GM18498 (cell line): ENCODE results near the gene AKT1.
"Not testable (repeated sequence)": the region's sequence is repeated elsewhere in the genome, so short reads cannot be mapped to it uniquely, and the experiment has no call there.

Source experiments
- ATAC-seq: cut with Tn5 transposase; IDR thresholded peaks from one replicate; pipeline ENCODE4 v1.9.1; 2021; ENCODE audit warnings: mild to moderate bottlenecking, moderate library complexity; ENCODE audit not compliant: unreplicated experiment

Gene AKT1

GRCh38 chr14:104755621-104756020 lies 39.9 kb downstream of the AKT1 start:
- ATAC-seq, result no peak

GRCh38 chr14:104754213-104754851 lies 41.2 kb downstream of the AKT1 start:
- ATAC-seq, result no peak

DNA sequence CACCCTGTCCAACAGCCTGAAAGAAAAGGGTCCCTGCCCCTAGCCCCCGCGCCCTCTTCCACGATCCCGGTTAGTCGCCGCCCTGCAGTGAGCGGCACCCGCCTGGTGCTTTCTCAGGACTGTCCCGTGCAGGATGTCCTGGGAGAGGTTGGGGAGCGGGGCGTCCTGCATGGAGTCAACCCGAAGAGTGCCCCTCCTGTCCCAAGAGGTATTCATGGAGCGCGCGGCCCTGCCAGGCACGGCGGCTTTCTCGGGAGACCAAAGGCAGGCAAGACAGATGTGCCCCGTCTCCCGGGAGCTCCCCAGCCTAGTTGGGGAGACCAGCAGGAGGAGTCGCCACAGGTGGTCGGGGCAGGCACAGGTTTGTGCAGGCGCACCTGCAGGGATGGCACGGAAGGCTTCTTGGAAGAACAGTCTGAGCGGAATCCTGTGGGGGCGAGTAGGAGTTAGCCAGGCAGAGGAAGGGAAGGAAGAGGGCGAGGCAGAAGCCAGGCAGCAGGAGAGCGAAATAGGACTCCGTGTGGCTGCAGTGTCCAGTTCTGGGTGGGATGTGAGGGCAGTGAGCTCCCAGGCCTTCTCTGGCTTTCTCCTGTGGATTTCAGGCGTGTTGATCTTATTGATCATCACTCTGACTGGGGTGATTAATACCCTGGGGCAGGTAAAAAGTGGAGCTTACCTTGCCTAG lies 41.9 kb downstream of the AKT1 start:
- ATAC-seq, result no peak

- peak; percentile 87 for ATAC-seq
These were observed 42.6 kb downstream of the AKT1 start, which contains the start of gene SIVA1 for GRCh38 chr14:104752735-104753527. Gene SIVA1 (plus strand): TSS chr14:104753147. CDS start chr14:104753202, 55 bp downstream.

DNA sequence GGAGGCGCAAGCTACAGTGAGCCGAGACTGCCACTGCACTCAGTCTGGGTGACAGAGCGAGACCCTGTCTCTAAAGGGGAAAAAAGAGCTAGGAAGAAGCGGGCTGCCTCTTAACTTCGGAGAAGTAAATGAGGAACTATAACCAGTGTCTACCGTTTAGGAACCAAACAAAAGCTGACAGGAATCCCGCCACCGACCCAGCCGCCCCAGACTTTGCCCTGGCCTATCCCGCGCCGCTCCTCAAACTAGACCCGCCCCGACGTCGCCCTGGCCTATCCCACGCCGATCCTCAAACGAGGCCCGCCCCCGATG lies 43.2 kb downstream of the AKT1 start:
- ATAC-seq, result peak; percentile 1

DNA sequence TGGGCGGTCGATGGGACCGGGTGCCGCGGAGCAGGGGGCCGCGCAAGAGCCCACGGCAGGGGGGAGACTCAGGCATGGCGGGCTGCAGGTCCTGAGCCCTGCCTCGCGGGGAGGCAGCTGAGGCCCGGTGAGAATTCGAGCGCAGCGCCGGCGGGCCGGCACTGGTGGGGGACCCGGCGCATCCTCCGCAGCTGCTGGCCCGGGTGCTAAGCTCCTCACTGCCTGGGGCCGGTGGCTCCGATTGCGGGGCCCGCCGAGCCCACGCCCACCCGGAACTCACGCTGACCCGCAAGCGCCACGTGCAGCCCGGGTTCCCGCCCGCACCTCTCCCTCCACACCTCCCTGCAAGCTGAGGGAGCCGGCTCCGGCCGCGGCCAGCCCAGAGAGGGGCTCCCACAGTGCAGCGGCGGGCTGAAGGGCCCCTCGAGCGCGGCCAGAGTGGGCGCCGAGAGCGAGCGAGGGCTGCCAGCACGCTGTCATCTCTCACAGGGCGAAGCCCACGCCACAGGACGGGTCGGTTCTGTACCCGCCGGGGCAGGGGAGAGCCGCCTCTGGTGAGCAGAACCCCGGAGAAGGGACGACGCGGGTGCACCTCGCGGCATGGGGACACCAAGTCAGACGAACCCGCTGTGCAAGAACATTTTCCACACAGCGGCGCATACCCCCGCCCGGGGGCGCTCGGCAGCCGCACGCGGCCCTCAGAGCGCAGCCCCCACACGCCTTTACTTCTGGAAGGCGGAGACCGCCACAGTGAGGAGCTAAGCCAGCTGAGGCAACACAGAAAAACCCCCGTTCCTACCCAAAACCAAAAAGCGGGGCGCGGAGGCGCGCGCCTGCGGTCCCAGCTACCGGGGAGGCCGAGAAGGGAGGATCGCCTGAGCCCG lies 43.8 kb downstream of the AKT1 start:
- no peak for ATAC-seq

- ATAC-seq, result not testable (repeated sequence)
These were observed 44.8 kb downstream of the AKT1 start for GRCh38 chr14:104750753-104751057.

GRCh38 chr14:104750056-104750752 lies 45.3 kb downstream of the AKT1 start:
- ATAC-seq, result no peak

DNA sequence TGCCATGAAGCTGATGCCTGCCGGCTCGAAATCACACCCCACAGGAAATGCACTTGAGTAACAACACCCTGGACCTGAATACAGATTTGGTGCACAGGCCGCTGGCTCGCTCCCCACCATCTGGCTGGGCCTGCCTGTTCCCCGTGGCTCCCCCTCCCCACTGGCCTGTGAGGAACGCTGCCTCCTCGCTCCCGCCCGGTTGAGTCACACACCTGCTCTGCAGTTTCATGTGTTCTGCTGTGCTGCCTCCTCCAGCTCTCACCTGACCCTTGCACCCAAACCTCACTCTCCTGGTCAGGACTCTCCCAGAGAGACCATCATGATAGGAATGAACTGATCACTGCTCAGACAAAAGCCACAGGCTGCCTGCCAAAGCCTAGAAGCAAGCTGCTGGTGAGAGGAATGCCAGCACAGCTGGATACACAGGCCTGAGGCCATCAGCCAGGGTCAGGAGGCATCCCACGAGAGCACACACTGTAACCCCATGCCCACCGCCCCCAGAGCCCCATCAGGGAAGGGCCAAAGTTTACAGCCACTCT lies 46.4 kb downstream of the AKT1 start:
- no peak for ATAC-seq

- no peak for ATAC-seq
These were observed 47.7 kb downstream of the AKT1 start for GRCh38 chr14:104747876-104748275.

- ATAC-seq, result no peak
These were observed 48.5 kb downstream of the AKT1 start for GRCh38 chr14:104746934-104747481.

DNA sequence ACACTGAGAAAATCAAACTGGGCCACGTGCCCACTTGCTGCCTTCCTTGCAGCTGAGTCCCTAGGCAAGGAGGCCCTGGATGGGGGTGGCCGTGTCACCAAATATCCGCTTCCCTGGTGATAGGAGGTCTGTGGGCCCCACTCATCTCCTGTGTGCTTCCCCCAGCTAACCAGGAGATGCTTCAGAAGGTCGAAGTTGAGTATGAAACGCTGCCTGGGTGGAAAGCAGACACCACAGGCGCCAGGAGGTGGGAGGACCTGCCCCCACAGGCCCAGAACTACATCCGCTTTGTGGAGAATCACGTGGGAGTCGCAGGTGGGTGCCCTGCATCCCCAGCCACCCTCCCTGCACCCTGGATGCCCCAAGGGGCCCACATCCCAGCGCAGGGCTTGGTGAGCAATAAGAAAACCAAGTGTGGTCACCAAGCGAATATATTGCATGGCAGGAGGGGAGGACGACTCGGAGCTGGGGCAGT lies 49.4 kb downstream of the AKT1 start:
- ATAC-seq, result no peak

- no peak for ATAC-seq
These were observed 50.1 kb downstream of the AKT1 start for GRCh38 chr14:104745431-104745830.

DNA sequence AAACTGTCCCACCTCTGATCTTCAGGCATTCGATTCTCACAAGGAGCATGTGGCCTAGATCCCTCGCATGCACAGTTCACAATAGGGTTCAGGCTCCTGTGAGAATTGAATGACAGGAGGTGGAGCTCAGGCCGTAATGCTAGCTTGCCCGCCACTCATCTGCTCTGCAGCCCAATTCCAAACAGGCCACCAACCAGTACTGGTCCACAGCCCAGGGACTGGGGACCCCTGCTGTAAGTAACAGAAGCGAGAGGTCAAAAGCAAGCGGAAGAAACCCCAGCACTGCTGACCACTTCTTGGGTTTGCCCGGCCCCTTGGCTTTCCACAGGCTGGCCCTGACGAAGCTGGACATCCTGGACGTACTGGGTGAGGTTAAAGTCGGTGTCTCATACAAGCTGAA lies 51.1 kb downstream of the AKT1 start:
- ATAC-seq, result no peak

DNA sequence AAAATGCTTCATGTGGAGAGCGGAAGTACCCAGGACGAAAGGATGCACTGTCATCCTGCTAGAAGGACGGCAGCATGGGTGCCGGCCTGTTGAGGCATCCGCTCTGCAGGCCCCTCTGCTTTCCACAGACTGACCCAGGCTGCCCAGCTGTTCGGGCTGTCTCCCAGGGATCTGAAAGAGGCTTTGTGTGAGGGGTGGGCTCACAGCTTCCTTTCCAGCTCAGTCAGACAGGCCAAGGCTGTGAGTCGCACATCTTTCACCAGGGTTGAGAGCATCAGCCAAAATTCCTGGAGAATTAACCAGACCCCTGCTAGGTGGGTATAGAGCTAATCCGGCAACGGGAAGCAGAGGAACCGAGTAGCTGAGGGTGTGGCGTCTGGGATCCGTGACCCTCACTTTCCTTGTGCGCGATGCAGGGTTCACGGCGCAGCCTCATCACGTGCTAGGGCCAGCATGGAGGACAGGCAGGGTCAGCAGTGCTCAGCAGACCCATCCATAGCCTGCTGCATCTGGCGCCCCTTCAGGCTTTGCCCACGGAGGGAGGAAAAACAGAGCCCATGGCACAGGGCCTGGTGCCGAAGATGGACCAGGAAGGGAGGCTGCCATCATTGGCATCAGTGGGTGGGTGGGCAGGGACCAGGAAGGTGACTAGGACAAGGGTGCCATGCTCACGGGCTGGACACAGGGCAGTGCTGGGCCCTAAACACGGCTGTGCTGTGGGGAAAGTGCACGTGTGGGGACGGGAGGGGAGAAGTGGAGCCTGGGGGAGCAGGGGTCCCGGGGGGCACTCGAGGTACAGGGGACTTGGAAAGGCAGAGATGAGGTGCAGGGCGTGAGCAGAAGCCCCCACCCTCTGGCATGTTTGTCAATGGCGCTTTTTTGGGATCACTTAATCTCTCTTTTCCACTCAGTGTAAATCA lies 51.8 kb downstream of the AKT1 start:
- ATAC-seq, result no peak

DNA sequence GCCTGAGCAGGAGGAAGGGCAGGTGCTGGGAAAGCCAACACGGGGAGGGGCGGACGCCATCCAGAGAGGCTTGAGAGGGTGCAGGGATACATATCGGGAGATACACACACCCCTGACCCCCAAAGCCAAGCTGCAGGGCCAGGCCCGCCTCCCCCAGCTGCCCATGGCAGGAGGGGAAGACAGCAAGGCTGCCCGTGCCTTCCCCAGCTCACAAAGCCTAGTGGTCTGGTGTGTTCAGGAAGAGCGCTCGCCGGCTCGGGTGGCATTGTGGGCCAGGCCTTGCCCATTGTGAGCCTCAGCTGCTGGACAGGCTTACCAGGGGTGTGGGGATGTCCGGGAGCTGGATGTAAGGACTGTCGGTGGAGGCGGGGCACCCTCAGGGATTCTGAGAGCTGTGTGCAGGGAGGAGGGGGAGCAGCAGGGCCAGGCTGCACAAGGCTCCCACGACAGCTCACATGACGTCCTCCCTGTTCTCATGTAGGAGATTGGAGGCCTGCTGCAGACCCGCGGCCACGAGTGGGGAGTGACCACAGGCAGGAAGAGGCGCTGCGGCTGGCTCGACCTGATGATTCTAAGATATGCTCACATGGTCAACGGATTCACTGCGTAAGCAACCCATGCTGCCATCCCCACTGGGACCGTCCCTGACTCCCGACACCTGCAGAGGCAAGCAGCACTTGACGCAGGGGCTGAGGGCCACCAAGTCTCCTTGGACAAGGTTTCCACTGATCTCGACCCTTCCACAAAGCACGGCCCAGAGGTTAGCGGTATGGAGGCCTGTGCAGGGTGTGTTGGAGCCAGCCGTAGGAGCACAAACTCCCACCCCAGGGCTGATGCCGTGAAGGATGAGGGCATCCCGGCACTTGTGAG lies 52.7 kb downstream of the AKT1 start:
- no peak for ATAC-seq

DNA sequence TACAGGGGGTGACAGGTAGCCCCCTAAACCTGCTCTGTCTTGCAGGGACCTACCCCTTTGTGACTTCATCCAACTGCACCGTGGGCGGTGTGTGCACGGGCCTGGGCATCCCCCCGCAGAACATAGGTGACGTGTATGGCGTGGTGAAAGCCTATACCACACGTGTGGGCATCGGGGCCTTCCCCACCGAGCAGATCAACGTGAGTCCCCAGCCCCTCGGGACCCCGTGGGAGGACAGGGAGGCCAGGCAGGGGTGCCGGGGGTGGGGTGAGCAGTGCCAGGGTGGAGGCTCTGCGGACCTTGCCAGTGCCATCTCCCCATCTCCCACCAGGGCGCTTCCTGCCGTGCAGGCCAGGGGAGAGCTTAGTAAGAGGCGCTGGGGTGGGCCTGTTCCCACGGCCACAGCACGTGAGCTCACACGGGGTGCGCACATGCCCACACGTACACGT lies 53.7 kb downstream of the AKT1 start:
- ATAC-seq, result no peak
